Astrocyte (in vitro differentiated cells and primary cell): ENCODE measurements around the gene MAN1B1. TPM values are rescaled to one million over a fixed set of nuclear protein-coding genes. Genes with fewer than 3 reads are reported as not detected.

Source experiments
- DNase-seq: peaks from one replicate; pipeline ENCODE4 v3.0.0-alpha.2; 2010; ENCODE audit warnings: low read depth
- FAIRE-seq: peaks from 2 replicates; lab custom pipeline; 2011; peaks lifted over from hg19 to GRCh38; lab: Jason Lieb, UNC
- H2AFZ ChIP-seq: 2 replicates; pipeline ENCODE4 v1.6.0; 2012; ENCODE audit warnings: low read depth, low read length, inconsistent platforms
- H3K27ac ChIP-seq: 2 replicates; pipeline ENCODE4 v1.5.1; 2011; ENCODE audit warnings: low read depth, low read length, inconsistent platforms
- H3K27me3 ChIP-seq: 2 replicates; pipeline ENCODE4 v1.6.0; 2011; ENCODE audit warnings: low read length, inconsistent platforms; ENCODE audit not compliant: insufficient read depth
- H3K36me3 ChIP-seq: 2 replicates; pipeline ENCODE4 v1.5.1; 2011; ENCODE audit warnings: low read length, inconsistent platforms; ENCODE audit not compliant: insufficient read depth
- H3K4me1 ChIP-seq: 2 replicates; pipeline ENCODE4 v1.5.1; 2011; ENCODE audit warnings: low read length, inconsistent platforms; ENCODE audit not compliant: insufficient read depth
- H3K4me2 ChIP-seq: 2 replicates; pipeline ENCODE4 v1.6.0; 2012; ENCODE audit warnings: low read length, inconsistent platforms
- H3K4me3 ChIP-seq: 2 replicates; pipeline ENCODE4 v1.5.1; 2011; ENCODE audit warnings: low read depth, mild to moderate bottlenecking, low read length, inconsistent platforms; ENCODE audit not compliant: insufficient read depth
- H3K79me2 ChIP-seq: 2 replicates; pipeline ENCODE4 v1.6.0; 2012; ENCODE audit warnings: mild to moderate bottlenecking, low read length, inconsistent platforms; ENCODE audit not compliant: insufficient read depth
- H3K9ac ChIP-seq: 2 replicates; pipeline ENCODE4 v1.6.0; 2012; ENCODE audit warnings: mild to moderate bottlenecking, low read length, inconsistent platforms
- H3K9me3 ChIP-seq: 2 replicates; pipeline ENCODE4 v1.5.1; 2012; ENCODE audit warnings: low read depth, mild to moderate bottlenecking, low read length, inconsistent platforms; ENCODE audit not compliant: insufficient read depth
- H4K20me1 ChIP-seq: 2 replicates; pipeline ENCODE4 v1.6.0; 2012; ENCODE audit warnings: low read length, inconsistent platforms; ENCODE audit not compliant: insufficient read depth
- H3K27ac Mint-ChIP-seq: one replicate; pipeline ENCODE4 v1.8.0; 2021; ENCODE audit warnings: mild to moderate bottlenecking, mixed read lengths; ENCODE audit not compliant: unreplicated experiment
- H3K27me3 Mint-ChIP-seq: one replicate; pipeline ENCODE4 v1.8.0; 2021; ENCODE audit warnings: low read depth, mixed read lengths; ENCODE audit not compliant: unreplicated experiment
- H3K36me3 Mint-ChIP-seq: one replicate; pipeline ENCODE4 v1.8.0; 2021; ENCODE audit warnings: low read depth, mixed read lengths; ENCODE audit not compliant: unreplicated experiment
- H3K4me1 Mint-ChIP-seq: one replicate; pipeline ENCODE4 v1.8.0; 2021; ENCODE audit warnings: low read depth, mixed read lengths; ENCODE audit not compliant: unreplicated experiment
- H3K4me3 Mint-ChIP-seq: one replicate; pipeline ENCODE4 v1.8.0; 2021; ENCODE audit warnings: mild to moderate bottlenecking, moderate library complexity, mixed read lengths; ENCODE audit not compliant: unreplicated experiment
- H3K9me3 Mint-ChIP-seq: one replicate; pipeline ENCODE4 v1.8.0; 2021; ENCODE audit warnings: mild to moderate bottlenecking, mixed read lengths; ENCODE audit not compliant: unreplicated experiment
- CTCF ChIP-seq: IDR thresholded peaks from 2 replicates; pipeline ENCODE4 v1.5.1; 2011; ENCODE audit warnings: low read depth, mild to moderate bottlenecking, inconsistent platforms, low read length, moderate library complexity; ENCODE audit not compliant: insufficient read depth
- EZH2 ChIP-seq: IDR thresholded peaks from 2 replicates; pipeline ENCODE4 v1.6.1; 2012; ENCODE audit warnings: mild to moderate bottlenecking, low read length, inconsistent platforms; ENCODE audit not compliant: insufficient read depth
- total RNA-seq: library from RNA; stranded (reverse); gene quantifications from 2 replicates; pipeline ENCODE4 v1.2.1, GENCODE V29; 2021

Gene MAN1B1
- total RNA-seq, 1 donor from 2014 or later = 69.2 TPM

GRCh38 chr9:137040568-137040967 lies 46.2 kb upstream of the MAN1B1 start:
- peaks cover 12% of the 10 kb centered on the region for H3K4me1 ChIP-seq
- Mint-ChIP-seq H3K4me1 (peaks cover 2% of the 10 kb centered on the region), H3K27me3 (no peaks in the 10 kb centered on the region), H3K36me3 (peaks cover 6% of the 10 kb centered on the region), H3K27ac (no peak overlapping the region), H3K4me3 (no peak overlapping the region), H3K9me3 (no peaks in the 10 kb centered on the region)
- H3K27me3 ChIP-seq = no peaks in the 10 kb centered on the region
- no peak overlapping the region for H3K9ac ChIP-seq
- no peak overlapping the region for H3K4me2 ChIP-seq
- peaks cover 28% of the 10 kb centered on the region for H4K20me1 ChIP-seq
- DNase-seq (no peak), FAIRE-seq (no peak)
- no peak overlapping the region for H3K27ac ChIP-seq
- H3K9me3 ChIP-seq = no peaks in the 10 kb centered on the region
- H3K79me2 ChIP-seq = peaks cover 22% of the 10 kb centered on the region
- TF ChIP-seq EZH2 (no peak), CTCF (no peak)
- H3K4me3 ChIP-seq = no peak overlapping the region
- no peak overlapping the region for H2AFZ ChIP-seq
- H3K36me3 ChIP-seq = no peaks in the 10 kb centered on the region

- H3K9me3 Mint-ChIP-seq = no peaks in the 10 kb centered on the region
- H3K27ac ChIP-seq = no peak overlapping the region
- H3K4me2 ChIP-seq = no peak overlapping the region
- peaks cover 2% of the 10 kb centered on the region for H3K4me1 Mint-ChIP-seq
- TF ChIP-seq EZH2 (no peak), CTCF (no peak)
- H3K4me3 ChIP-seq = no peak overlapping the region
- no peaks in the 10 kb centered on the region for H3K27me3 Mint-ChIP-seq
- no peaks in the 10 kb centered on the region for H3K36me3 ChIP-seq
- peaks cover 13% of the 10 kb centered on the region for H3K4me1 ChIP-seq
- no peak overlapping the region for H2AFZ ChIP-seq
- H3K4me3 Mint-ChIP-seq = no peak overlapping the region
- no peak overlapping the region for H3K9ac ChIP-seq
- H4K20me1 ChIP-seq = peaks cover 28% of the 10 kb centered on the region
- DNase-seq (no peak), FAIRE-seq (no peak)
- no peaks in the 10 kb centered on the region for H3K27me3 ChIP-seq
- peaks cover 6% of the 10 kb centered on the region for H3K36me3 Mint-ChIP-seq
- no peak overlapping the region for H3K27ac Mint-ChIP-seq
- H3K79me2 ChIP-seq = peaks cover 22% of the 10 kb centered on the region
- no peaks in the 10 kb centered on the region for H3K9me3 ChIP-seq
Observed at GRCh38 chr9:137041124-137041523, 45.7 kb upstream of the MAN1B1 start.

- no peak overlapping the region for H3K4me2 ChIP-seq
- FAIRE-seq = no peak
Observed at GRCh38 chr9:137042751-137043727, 43.7 kb upstream of the MAN1B1 start.

More at GRCh38 chr9:137042751-137043727, 43.7 kb upstream of the MAN1B1 start:
- Mint-ChIP-seq H3K36me3 (peaks cover 2% of the 10 kb centered on the region), H3K4me1 (peaks cover 2% of the 10 kb centered on the region), H3K27me3 (peaks cover 13% of the 10 kb centered on the region), H3K4me3 (no peak overlapping the region), H3K27ac (no peak overlapping the region), H3K9me3 (no peaks in the 10 kb centered on the region)
- H3K27me3 ChIP-seq = no peaks in the 10 kb centered on the region
- H3K36me3 ChIP-seq = no peaks in the 10 kb centered on the region
- H3K4me1 ChIP-seq = peaks cover 16% of the 10 kb centered on the region
- H3K9ac ChIP-seq = no peak overlapping the region
- no peak overlapping the region for H3K27ac ChIP-seq
- H3K9me3 ChIP-seq = no peaks in the 10 kb centered on the region
- peaks cover 32% of the 10 kb centered on the region for H4K20me1 ChIP-seq
- no peak for DNase-seq
- H2AFZ ChIP-seq = no peak overlapping the region
- H3K79me2 ChIP-seq = peaks cover 22% of the 10 kb centered on the region
- TF ChIP-seq CTCF (no peak), EZH2 (no peak)
- H3K4me3 ChIP-seq = no peak overlapping the region
